Measurements from ENCODE around the gene LYPLAL1. TPM values are rescaled to one million over a fixed set of nuclear protein-coding genes. Genes with fewer than 3 reads are reported as not detected.

The LYPLAL1 gene
- total RNA-seq, 4 donors from 2014 or later, result 12.6 to 18.9 (median 15.4) TPM

DNA sequence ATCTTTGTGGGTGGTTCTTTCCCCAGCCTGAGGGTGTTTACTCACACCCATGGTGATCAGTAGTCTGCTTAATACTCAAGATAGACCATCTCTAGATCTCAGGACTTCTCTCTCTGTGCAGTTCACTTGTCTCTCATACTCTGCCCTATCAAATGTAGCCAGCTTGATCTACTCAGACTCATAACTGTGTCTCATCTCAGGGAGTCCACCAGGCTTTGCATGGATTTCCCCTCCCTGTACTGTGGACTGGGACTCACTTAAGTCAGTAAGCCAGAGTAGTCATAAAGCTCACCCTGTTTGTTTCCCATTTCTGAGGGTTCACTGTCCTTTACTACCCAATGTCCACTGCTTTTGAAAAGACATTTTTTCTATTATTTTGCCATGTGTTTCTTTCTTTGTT lies 41.8 kb downstream of the LYPLAL1 start:
- ATAC-seq, result no peak
- DNase-seq, result no peak
- in situ Hi-C loops (cut with MboI; ENCODE audit: low sequenced_read_pairs in 4 of 4), result no loop called here
- no peak overlapping the region for H3K4me3 ChIP-seq
- H3K4me1 ChIP-seq, result no peaks in the 10 kb centered on the region
- TF ChIP-seq POLR2A (IDR thresholded peaks at IDR 0.05), result no peak
- TF ChIP-seq, protein P1, sequence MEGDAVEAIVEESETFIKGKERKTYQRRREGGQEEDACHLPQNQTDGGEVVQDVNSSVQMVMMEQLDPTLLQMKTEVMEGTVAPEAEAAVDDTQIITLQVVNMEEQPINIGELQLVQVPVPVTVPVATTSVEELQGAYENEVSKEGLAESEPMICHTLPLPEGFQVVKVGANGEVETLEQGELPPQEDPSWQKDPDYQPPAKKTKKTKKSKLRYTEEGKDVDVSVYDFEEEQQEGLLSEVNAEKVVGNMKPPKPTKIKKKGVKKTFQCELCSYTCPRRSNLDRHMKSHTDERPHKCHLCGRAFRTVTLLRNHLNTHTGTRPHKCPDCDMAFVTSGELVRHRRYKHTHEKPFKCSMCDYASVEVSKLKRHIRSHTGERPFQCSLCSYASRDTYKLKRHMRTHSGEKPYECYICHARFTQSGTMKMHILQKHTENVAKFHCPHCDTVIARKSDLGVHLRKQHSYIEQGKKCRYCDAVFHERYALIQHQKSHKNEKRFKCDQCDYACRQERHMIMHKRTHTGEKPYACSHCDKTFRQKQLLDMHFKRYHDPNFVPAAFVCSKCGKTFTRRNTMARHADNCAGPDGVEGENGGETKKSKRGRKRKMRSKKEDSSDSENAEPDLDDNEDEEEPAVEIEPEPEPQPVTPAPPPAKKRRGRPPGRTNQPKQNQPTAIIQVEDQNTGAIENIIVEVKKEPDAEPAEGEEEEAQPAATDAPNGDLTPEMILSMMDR (IDR thresholded peaks at IDR 0.05 in 4 of 5, conservative IDR thresholded peaks at IDR 0.05 in 1 of 5), result no peak
- no peak overlapping the region for H3K27ac ChIP-seq
- H3K9me3 ChIP-seq, result no peaks in the 10 kb centered on the region
- no peaks in the 10 kb centered on the region for H3K27me3 ChIP-seq
- intact Hi-C loops (cut with DNase I; ENCODE audit: low total_unique reads), result no loop called here
- no peaks in the 10 kb centered on the region for H3K36me3 ChIP-seq

DNA sequence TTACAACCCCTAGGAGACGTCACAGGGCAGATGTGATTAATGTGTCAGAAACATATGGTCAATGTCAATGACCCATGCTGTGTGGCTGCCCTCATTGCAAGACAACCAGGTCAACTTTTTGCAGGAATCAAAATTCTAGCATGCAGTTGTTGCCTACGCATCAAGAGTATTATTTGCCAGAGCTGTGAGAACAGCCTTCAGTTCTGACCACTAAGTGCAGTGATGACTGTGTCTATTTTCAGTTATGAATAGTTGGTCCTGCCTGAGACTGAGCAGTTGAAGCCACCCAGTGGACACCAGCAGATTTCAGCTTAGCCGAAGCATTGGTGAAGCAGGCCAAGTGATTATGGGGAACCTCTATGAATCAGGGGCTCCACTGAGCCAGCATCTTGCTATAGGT lies 47.3 kb downstream of the LYPLAL1 start:
- no peak overlapping the region for H3K4me3 ChIP-seq
- ATAC-seq (no peak), DNase-seq (no peak)
- H3K36me3 ChIP-seq, result no peaks in the 10 kb centered on the region
- in situ Hi-C loops (cut with MboI; ENCODE audit: low sequenced_read_pairs in 4 of 4) (no loop called here), intact Hi-C loops (cut with DNase I; ENCODE audit: low total_unique reads) (no loop called here)
- H3K27me3 ChIP-seq, result no peaks in the 10 kb centered on the region
- no peak for TF ChIP-seq POLR2A (IDR thresholded peaks at IDR 0.05)
- TF ChIP-seq, protein P1 (IDR thresholded peaks at IDR 0.05 in 4 of 5, conservative IDR thresholded peaks at IDR 0.05 in 1 of 5), result no peak
- H3K27ac ChIP-seq, result no peak overlapping the region
- no peaks in the 10 kb centered on the region for H3K9me3 ChIP-seq
- H3K4me1 ChIP-seq, result no peaks in the 10 kb centered on the region

DNA sequence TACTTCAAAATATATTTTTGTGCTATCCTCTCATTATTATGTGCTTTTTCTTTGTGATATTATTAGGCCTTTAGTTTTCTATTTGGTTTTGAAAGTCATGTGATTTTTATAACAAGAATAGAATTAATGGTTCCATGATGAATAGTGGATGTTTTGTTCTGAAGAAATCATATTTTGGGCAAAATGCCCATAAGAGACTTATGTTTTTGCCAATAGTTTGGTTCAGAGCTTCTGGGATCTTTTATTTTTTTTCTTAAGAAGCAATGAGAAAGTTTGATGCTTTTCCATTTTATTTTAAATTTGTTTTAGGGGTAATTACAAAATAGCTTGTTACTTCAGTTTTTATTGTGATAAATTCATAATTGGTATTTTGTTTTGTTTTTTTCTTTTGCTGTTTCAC lies 49.8 kb downstream of the LYPLAL1 start:
- no peak overlapping the region for H3K27ac ChIP-seq
- no peaks in the 10 kb centered on the region for H3K9me3 ChIP-seq
- no peak overlapping the region for H3K4me3 ChIP-seq
- H3K36me3 ChIP-seq, result peaks cover 0 to under 1% of the 10 kb centered on the region in 2 donors
- in situ Hi-C loops (cut with MboI; ENCODE audit: low sequenced_read_pairs in 4 of 4), result no loop called here
- H3K27me3 ChIP-seq, result no peaks in the 10 kb centered on the region
- no peak for TF ChIP-seq POLR2A (IDR thresholded peaks at IDR 0.05)
- TF ChIP-seq, protein P1 (IDR thresholded peaks at IDR 0.05 in 4 of 5, conservative IDR thresholded peaks at IDR 0.05 in 1 of 5), result no peak
- no peak for DNase-seq
- no peak for ATAC-seq
- H3K4me1 ChIP-seq, result no peaks in the 10 kb centered on the region
- intact Hi-C loops (cut with DNase I; ENCODE audit: low total_unique reads), result no loop called here

DNA sequence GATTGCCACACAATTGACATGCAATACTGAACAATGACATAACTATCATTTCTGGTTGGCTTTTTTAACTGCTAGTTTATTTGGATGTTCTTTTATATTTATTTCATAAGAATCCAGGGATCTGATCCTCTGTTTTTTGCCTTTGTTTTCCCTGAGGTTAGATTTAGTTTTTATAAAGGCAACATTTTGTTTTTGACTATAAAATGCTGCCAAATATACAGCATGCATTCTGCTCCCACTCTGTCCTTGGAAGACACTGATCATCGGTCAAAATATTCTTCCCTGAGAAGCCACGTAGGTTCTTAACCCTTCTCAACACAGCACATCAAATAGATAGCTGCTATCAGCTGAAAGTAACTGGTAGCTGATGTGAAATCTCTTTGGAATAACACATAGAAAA lies 52.5 kb downstream of the LYPLAL1 start:
- Histone ChIP-seq H3K27me3 (no peaks in the 10 kb centered on the region), H3K9me3 (no peaks in the 10 kb centered on the region), H3K4me1 (no peaks in the 10 kb centered on the region), H3K36me3 (peaks cover 0 to 12% of the 10 kb centered on the region in 2 donors), H3K27ac (no peak overlapping the region), H3K4me3 (no peak overlapping the region)
- TF ChIP-seq, protein P1 (IDR thresholded peaks at IDR 0.05 in 4 of 5, conservative IDR thresholded peaks at IDR 0.05 in 1 of 5), result no peak
- TF ChIP-seq POLR2A (IDR thresholded peaks at IDR 0.05), result no peak
- intact Hi-C loops (cut with DNase I; ENCODE audit: low total_unique reads) (no loop called here), in situ Hi-C loops (cut with MboI; ENCODE audit: low sequenced_read_pairs in 4 of 4) (no loop called here)
- ATAC-seq, result peak in 1 of 2 donors; percentile 39
- no peak for DNase-seq

DNA sequence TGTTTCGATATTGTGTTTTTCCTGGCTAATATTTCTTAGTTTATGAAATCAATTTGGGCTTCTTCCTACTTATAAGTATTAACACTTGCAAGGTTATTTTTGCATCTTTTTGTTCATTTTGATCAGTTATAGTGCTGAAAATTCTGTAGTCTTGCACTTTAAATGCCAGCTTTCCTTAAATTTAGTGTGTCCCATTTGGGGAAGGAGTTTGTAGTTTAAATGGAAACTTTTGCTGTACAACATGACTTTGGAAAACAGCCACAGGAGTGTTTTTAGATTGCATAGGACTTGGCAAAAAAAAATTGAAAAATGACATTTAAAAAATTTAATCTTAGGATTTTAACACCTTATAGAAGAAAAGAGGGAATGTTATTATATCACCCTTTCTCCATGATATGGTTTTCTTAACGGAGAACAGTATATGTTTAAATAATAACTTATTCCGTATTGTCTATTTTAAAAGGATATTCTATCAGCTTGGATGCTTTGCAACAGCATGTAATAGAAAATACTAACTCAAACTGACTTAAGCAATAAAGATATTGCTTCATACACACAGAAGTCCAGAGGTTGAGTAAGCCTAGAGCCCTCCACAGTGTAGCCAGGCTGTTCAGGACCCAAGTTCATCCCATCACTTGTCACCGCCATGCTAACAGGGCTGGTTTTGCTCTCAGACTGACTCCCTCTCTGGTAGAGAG lies 53.8 kb downstream of the LYPLAL1 start:
- Histone ChIP-seq H3K27ac (no peak overlapping the region), H3K4me1 (no peaks in the 10 kb centered on the region), H3K27me3 (no peaks in the 10 kb centered on the region), H3K4me3 (no peak overlapping the region), H3K36me3 (peaks cover 0 to 12% of the 10 kb centered on the region in 2 donors), H3K9me3 (no peaks in the 10 kb centered on the region)
- no peak for ATAC-seq
- no peak for TF ChIP-seq POLR2A (IDR thresholded peaks at IDR 0.05)
- TF ChIP-seq, protein P1 (IDR thresholded peaks at IDR 0.05 in 4 of 5, conservative IDR thresholded peaks at IDR 0.05 in 1 of 5), result no peak
- intact Hi-C loops (cut with DNase I; ENCODE audit: low total_unique reads), result no loop called here
- in situ Hi-C loops (cut with MboI; ENCODE audit: low sequenced_read_pairs in 4 of 4), result no loop called here
- no peak for DNase-seq

All from gastrocnemius medialis (tissue), 4 donors.